Ishikawa (cell line): ENCODE data around the gene LHPP.

Experiments used
- CREB1 ChIP-seq: IDR thresholded peaks from 2 replicates; pipeline ENCODE4 v1.6.1; 2012; ENCODE audit warnings: low read depth
- REST ChIP-seq: IDR thresholded peaks from 2 replicates; pipeline ENCODE4 v1.6.1; 2012; ENCODE audit warnings: low read depth, mild to moderate bottlenecking

GRCh38 chr10:124495162-124495561 is 33.5 kb downstream of the LHPP start:
- TF ChIP-seq REST (no peak), CREB1 (no peak)
